Neuronal stem cell (in vitro differentiated cells): Measurements from ENCODE around the gene HINFP.
"Not testable (repeated sequence)": the region's sequence is repeated elsewhere in the genome, so short reads cannot be mapped to it uniquely, and the experiment has no call there.

Experiments used
- DNase-seq: peaks from one replicate; pipeline ENCODE4 v3.0.0-alpha.2; 2013; ENCODE audit warnings: low spot score
- H2AFZ ChIP-seq: one replicate; pipeline ENCODE4 v1.6.1; 2013; ENCODE audit warnings: mild to moderate bottlenecking, low read length, inconsistent platforms
- H2AK5ac ChIP-seq: 2 replicates; pipeline ENCODE4 v1.6.1; 2013; ENCODE audit warnings: low read depth, mild to moderate bottlenecking, inconsistent platforms, low read length, moderate library complexity, mixed read lengths
- H2BK120ac ChIP-seq: 2 replicates; pipeline ENCODE4 v1.6.1; 2013; ENCODE audit warnings: low read depth, mild to moderate bottlenecking, inconsistent platforms, low read length, moderate library complexity, mixed read lengths
- H2BK12ac ChIP-seq: one replicate; pipeline ENCODE4 v1.6.1; 2013; ENCODE audit warnings: low read length, inconsistent platforms
- H2BK15ac ChIP-seq: 2 replicates; pipeline ENCODE4 v1.6.1; 2013; ENCODE audit warnings: mild to moderate bottlenecking, low read length, inconsistent platforms, mixed read lengths
- H2BK5ac ChIP-seq: one replicate; pipeline ENCODE4 v1.6.1; 2013; ENCODE audit warnings: inconsistent platforms, mild to moderate bottlenecking, low read length, moderate library complexity
- H3K14ac ChIP-seq: one replicate; pipeline ENCODE4 v1.6.1; 2013; ENCODE audit warnings: low read length, inconsistent platforms
- H3K18ac ChIP-seq: 2 replicates; pipeline ENCODE4 v1.6.1; 2013; ENCODE audit warnings: low read length, inconsistent platforms
- H3K23ac ChIP-seq: 2 replicates; pipeline ENCODE4 v1.6.1; 2013; ENCODE audit warnings: low read depth, mild to moderate bottlenecking, mixed read lengths, low read length, inconsistent platforms; ENCODE audit not compliant: poor library complexity
- H3K27ac ChIP-seq: replicated peaks from 3 replicates; pipeline ENCODE4 v1.5.1; 2013; ENCODE audit warnings: low read length, inconsistent platforms
- H3K27me3 ChIP-seq, 3 experiments: 2 replicates each; pipeline ENCODE4 v1.6.1; 2013; ENCODE audit warnings: low read length in 3 of 3, mild to moderate bottlenecking in 2 of 3, inconsistent platforms in 1 of 3, low read depth in 1 of 3, mixed read lengths in 1 of 3, moderate library complexity in 1 of 3; ENCODE audit not compliant: control insufficient read depth in 3 of 3, insufficient read depth in 3 of 3
- H3K36me3 ChIP-seq, 2 donors: replicated peaks in 1 of 2; 2 replicates each; pipeline ENCODE4 v1.6.1; 2013; ENCODE audit warnings: low read length in 2 of 2; ENCODE audit not compliant: control insufficient read depth in 2 of 2, insufficient read depth in 2 of 2
- H3K4ac ChIP-seq: 2 replicates; pipeline ENCODE4 v1.6.1; 2013; ENCODE audit warnings: inconsistent platforms, mild to moderate bottlenecking, low read length, moderate library complexity
- H3K4me1 ChIP-seq, 2 donors: 1 replicate in 1 of 2; 2 replicates in 1 of 2; pipeline ENCODE4 v1.6.1; 2013; ENCODE audit warnings: low read length in 2 of 2, low read depth in 1 of 2; ENCODE audit not compliant: control insufficient read depth in 2 of 2, insufficient read depth in 1 of 2
- H3K4me2 ChIP-seq: one replicate; pipeline ENCODE4 v1.6.1; 2013; ENCODE audit warnings: mild to moderate bottlenecking, low read length, inconsistent platforms; ENCODE audit not compliant: insufficient read depth, poor library complexity, severe bottlenecking
- H3K4me3 ChIP-seq, 2 donors: 2 replicates each; pipeline ENCODE4 v1.5.1; 2013; ENCODE audit warnings: low read length in 2 of 2, mild to moderate bottlenecking in 2 of 2, inconsistent platforms in 1 of 2, moderate library complexity in 1 of 2
- H3K79me1 ChIP-seq: one replicate; pipeline ENCODE4 v1.6.1; 2013; ENCODE audit warnings: low read depth, mild to moderate bottlenecking, inconsistent platforms, low read length, moderate library complexity
- H3K9ac ChIP-seq: one replicate; pipeline ENCODE4 v1.6.1; 2013; ENCODE audit warnings: mild to moderate bottlenecking, low read depth, low read length, inconsistent platforms; ENCODE audit not compliant: poor library complexity
- H3K9me3 ChIP-seq, 2 donors: replicated peaks in 1 of 2; 2 replicates each; pipeline versions ENCODE3 to v1.6.1; 2013; ENCODE audit warnings: low read length in 2 of 2, mild to moderate bottlenecking in 2 of 2, inconsistent platforms in 1 of 2, low read depth in 1 of 2, mixed read lengths in 1 of 2, moderate library complexity in 1 of 2; ENCODE audit not compliant: control insufficient read depth in 2 of 2, insufficient read depth in 1 of 2
- H4K8ac ChIP-seq: one replicate; pipeline ENCODE4 v1.6.1; 2013; ENCODE audit warnings: low read depth, mild to moderate bottlenecking, inconsistent platforms, low read length, moderate library complexity
- H4K91ac ChIP-seq: one replicate; pipeline ENCODE4 v1.6.1; 2013; ENCODE audit warnings: low read length, low read depth, mild to moderate bottlenecking, inconsistent platforms; ENCODE audit not compliant: poor library complexity
- WGBS, 2 donors: extraction: QIAGEN DNeasy Blood & Tissue Kit; methylation state at CpG; one replicate each; pipeline ENCODE4 v1.1.7; 2013; ENCODE audit warnings: missing lambda C conversion rate in 2 of 2, mixed read lengths in 1 of 2; ENCODE audit not compliant: insufficient read length in 2 of 2, insufficient replicate concordance in 1 of 2; ENCODE audit errors: extremely low coverage in 2 of 2; 5-methylcytosine and 5-hydroxymethylcytosine counted together

HINFP gene

GRCh38 chr11:119100994-119101758 is 20.2 kb upstream of the HINFP start:
- peak overlapping the region; percentile 69 for H2BK5ac ChIP-seq
- peak overlapping the region; percentile 80 for H2BK12ac ChIP-seq
- H3K9ac ChIP-seq: peak overlapping the region; percentile 88
- no peaks in the 10 kb centered on the region for H3K27me3 ChIP-seq
- H3K4me1 ChIP-seq: peaks cover 6 to 13% of the 10 kb centered on the region in 2 donors
- peak overlapping the region; percentile 14 for H3K23ac ChIP-seq
- H3K4ac ChIP-seq: no peak overlapping the region
- WGBS, 2 donors: no CpG with 5 or more reads among the region's 29 CpGs
- H3K9me3 ChIP-seq: no peaks in the 10 kb centered on the region
- peaks cover 20 to 28% of the 10 kb centered on the region in 2 donors for H3K36me3 ChIP-seq
- no peak overlapping the region for H4K91ac ChIP-seq
- H2AFZ ChIP-seq: peak overlapping the region; percentile 82
- no peak overlapping the region for H4K8ac ChIP-seq
- peaks cover 6% of the 10 kb centered on the region for H3K79me1 ChIP-seq
- no peak overlapping the region for H2BK15ac ChIP-seq
- peak overlapping the region; percentile 71 for H3K18ac ChIP-seq
- peak overlapping the region; percentile 6 for H2AK5ac ChIP-seq
- H3K4me2 ChIP-seq: peak overlapping the region; percentile 95
- H3K14ac ChIP-seq: no peak overlapping the region
- peak overlapping the region; percentile 73 to 86 for H3K4me3 ChIP-seq
- H3K27ac ChIP-seq: peak overlapping the region; percentile 72
- H2BK120ac ChIP-seq: no peak overlapping the region
- no peak for DNase-seq

GRCh38 chr11:119101759-119102423 is 19.5 kb upstream of the HINFP start, which contains the start of gene DPAGT1:
Gene DPAGT1 (minus strand): TSS chr11:119101853. CDS start chr11:119101655, 198 bp downstream.
- H3K4me2 ChIP-seq: peak within 1 kb of the TSS; percentile 95
- H2BK15ac ChIP-seq: no peak within 1 kb of the TSS
- peak; percentile 92 for DNase-seq
- H3K27ac ChIP-seq: peak within 1 kb of the TSS; percentile 92
- H2AK5ac ChIP-seq: peak within 1 kb of the TSS; percentile 6
- no peak within 1 kb of the TSS for H2BK120ac ChIP-seq
- H3K4me3 ChIP-seq: peak within 1 kb of the TSS; percentile 73 to 86
- peak within 1 kb of the TSS; percentile 88 for H3K9ac ChIP-seq
- H3K27me3 ChIP-seq: no peaks in the 10 kb centered on the region
- H3K9me3 ChIP-seq: no peaks in the 10 kb centered on the region
- peak within 1 kb of the TSS; percentile 80 for H2BK12ac ChIP-seq
- peak within 1 kb of the TSS; percentile 82 for H2AFZ ChIP-seq
- H3K4ac ChIP-seq: no peak within 1 kb of the TSS
- H3K4me1 ChIP-seq: peaks cover 11 to 20% of the 10 kb centered on the region in 2 donors
- peaks cover 6% of the 10 kb centered on the region for H3K79me1 ChIP-seq
- H4K91ac ChIP-seq: no peak within 1 kb of the TSS
- peak within 1 kb of the TSS; percentile 71 for H3K18ac ChIP-seq
- no peak within 1 kb of the TSS for H3K14ac ChIP-seq
- H3K36me3 ChIP-seq: peaks cover 15 to 21% of the 10 kb centered on the region in 2 donors
- H4K8ac ChIP-seq: no peak within 1 kb of the TSS
- H3K23ac ChIP-seq: peak within 1 kb of the TSS; percentile 14
- H2BK5ac ChIP-seq: peak within 1 kb of the TSS; percentile 69
- WGBS, 2 donors: no CpG with 5 or more reads among the region's 32 CpGs

GRCh38 chr11:119103161-119103664 is 18.2 kb upstream of the HINFP start:
- H2BK15ac ChIP-seq, H3K27me3 ChIP-seq, H3K36me3 ChIP-seq, H2AFZ ChIP-seq, H2BK120ac ChIP-seq, H3K9me3 ChIP-seq, H4K8ac ChIP-seq, H3K18ac ChIP-seq, DNase-seq, H3K23ac ChIP-seq, H2AK5ac ChIP-seq, H2BK12ac ChIP-seq, H3K4ac ChIP-seq, H4K91ac ChIP-seq, H2BK5ac ChIP-seq, H3K4me3 ChIP-seq, H3K79me1 ChIP-seq, H3K4me2 ChIP-seq, H3K9ac ChIP-seq, H3K14ac ChIP-seq: not testable (repeated sequence)
- WGBS, 2 donors: no CpG with 5 or more reads among the region's 18 CpGs
- peaks cover 14 to 24% of the 10 kb centered on the region in 2 donors for H3K4me1 ChIP-seq
- H3K27ac ChIP-seq: peak overlapping the region; percentile 31

- Histone ChIP-seq H3K36me3 (peaks cover 0 to 2% of the 10 kb centered on the region in 2 donors), H2BK12ac (no peak overlapping the region), H3K9ac (no peak overlapping the region), H2BK15ac (no peak overlapping the region), H3K4ac (no peak overlapping the region), H2BK5ac (no peak overlapping the region), H2BK120ac (no peak overlapping the region), H3K14ac (no peak overlapping the region), H3K27me3 (peaks cover 0 to 5% (median 0%) of the 10 kb centered on the region in 3 experiments), H3K4me3 (no peak overlapping the region), H3K18ac (no peak overlapping the region), H4K8ac (no peak overlapping the region), H3K4me1 (peaks cover 18 to 28% of the 10 kb centered on the region in 2 donors), H4K91ac (no peak overlapping the region), H3K9me3 (no peaks in the 10 kb centered on the region), H2AK5ac (no peak overlapping the region), H3K79me1 (peaks cover 6% of the 10 kb centered on the region), H2AFZ (no peak overlapping the region), H3K27ac (no peak overlapping the region), H3K23ac (no peak overlapping the region), H3K4me2 (no peak overlapping the region)
- WGBS, 2 donors: no CpG with 5 or more reads among the region's 4 CpGs
- DNase-seq: no peak
These were observed 17.6 kb upstream of the HINFP start for GRCh38 chr11:119103793-119104192.
